Muscle layer of colon (tissue), 2 donors: ENCODE measurements around the gene ZNF362.

ENCODE experiments used
- H3K27ac ChIP-seq: one replicate; pipeline ENCODE4 v1.7.0; 2013; ENCODE audit warnings: low read depth, mild to moderate bottlenecking, low read length, moderate library complexity
- H3K27me3 ChIP-seq, 2 donors: one replicate each; pipeline ENCODE4 v1.7.0; 2013; ENCODE audit warnings: low read length in 2 of 2, mild to moderate bottlenecking in 2 of 2; ENCODE audit not compliant: insufficient read depth in 2 of 2, control insufficient read depth in 1 of 2
- H3K36me3 ChIP-seq: one replicate; pipeline ENCODE4 v1.7.0; 2013; ENCODE audit warnings: mild to moderate bottlenecking, low read length; ENCODE audit not compliant: insufficient read depth
- H3K4me1 ChIP-seq: one replicate; pipeline ENCODE4 v1.7.0; 2013; ENCODE audit warnings: mild to moderate bottlenecking, low read length; ENCODE audit not compliant: insufficient read depth
- H3K4me3 ChIP-seq, 2 donors: one replicate each; pipeline ENCODE4 v1.7.0; 2013; ENCODE audit warnings: low read length in 2 of 2, low read depth in 1 of 2, mild to moderate bottlenecking in 1 of 2, moderate library complexity in 1 of 2
- H3K9ac ChIP-seq: one replicate; pipeline ENCODE4 v1.7.0; 2013; ENCODE audit warnings: low read length
- H3K9me3 ChIP-seq: one replicate; pipeline ENCODE4 v1.7.0; 2013; ENCODE audit warnings: mild to moderate bottlenecking, low read length
- donor health status: abdominal sarcoma.
- donor health status: Adenocarcinoma of cecum.

Gene ZNF362

GRCh38 chr1:33324677-33325575 lies 68.6 kb downstream of the ZNF362 start:
- Histone ChIP-seq H3K9ac (no peak overlapping the region), H3K27ac (no peak overlapping the region), H3K4me1 (peaks cover 7% of the 10 kb centered on the region), H3K27me3 (no peaks in the 10 kb centered on the region), H3K9me3 (no peaks in the 10 kb centered on the region), H3K4me3 (no peak overlapping the region), H3K36me3 (peaks cover 72% of the 10 kb centered on the region)

- H3K27me3 ChIP-seq = no peaks in the 10 kb centered on the region
- no peak overlapping the region for H3K27ac ChIP-seq
- no peak overlapping the region for H3K4me3 ChIP-seq
- no peak overlapping the region for H3K9ac ChIP-seq
- peaks cover 10% of the 10 kb centered on the region for H3K4me1 ChIP-seq
- H3K9me3 ChIP-seq = no peaks in the 10 kb centered on the region
- peaks cover 91% of the 10 kb centered on the region for H3K36me3 ChIP-seq
Observed at GRCh38 chr1:33326785-33327184, 70.5 kb downstream of the ZNF362 start.

- no peaks in the 10 kb centered on the region for H3K27me3 ChIP-seq
- peaks cover 20% of the 10 kb centered on the region for H3K4me1 ChIP-seq
- H3K9me3 ChIP-seq = no peaks in the 10 kb centered on the region
- H3K4me3 ChIP-seq = no peak overlapping the region
- no peak overlapping the region for H3K9ac ChIP-seq
- H3K36me3 ChIP-seq = peaks cover 92% of the 10 kb centered on the region
- peak overlapping the region; percentile 53 for H3K27ac ChIP-seq
Observed at GRCh38 chr1:33327587-33328325, 71.5 kb downstream of the ZNF362 start.

GRCh38 chr1:33328817-33329216 lies 72.5 kb downstream of the ZNF362 start:
- H3K4me3 ChIP-seq = no peak overlapping the region
- no peaks in the 10 kb centered on the region for H3K27me3 ChIP-seq
- H3K4me1 ChIP-seq = peaks cover 31% of the 10 kb centered on the region
- H3K9ac ChIP-seq = no peak overlapping the region
- no peaks in the 10 kb centered on the region for H3K9me3 ChIP-seq
- peak overlapping the region; percentile 39 for H3K27ac ChIP-seq
- H3K36me3 ChIP-seq = peaks cover 81% of the 10 kb centered on the region

GRCh38 chr1:33329600-33330305 lies 73.5 kb downstream of the ZNF362 start:
- H3K9ac ChIP-seq = no peak overlapping the region
- no peaks in the 10 kb centered on the region for H3K27me3 ChIP-seq
- no peak overlapping the region for H3K4me3 ChIP-seq
- no peaks in the 10 kb centered on the region for H3K9me3 ChIP-seq
- H3K36me3 ChIP-seq = peaks cover 72% of the 10 kb centered on the region
- H3K4me1 ChIP-seq = peaks cover 40% of the 10 kb centered on the region
- H3K27ac ChIP-seq = no peak overlapping the region

- peaks cover 46% of the 10 kb centered on the region for H3K4me1 ChIP-seq
- H3K27ac ChIP-seq = no peak overlapping the region
- no peak overlapping the region for H3K9ac ChIP-seq
- H3K9me3 ChIP-seq = no peaks in the 10 kb centered on the region
- peaks cover 65% of the 10 kb centered on the region for H3K36me3 ChIP-seq
- no peaks in the 10 kb centered on the region for H3K27me3 ChIP-seq
- H3K4me3 ChIP-seq = no peak overlapping the region
Observed at GRCh38 chr1:33330361-33330890, 74.1 kb downstream of the ZNF362 start.

GRCh38 chr1:33330906-33331305 lies 74.6 kb downstream of the ZNF362 start:
- Histone ChIP-seq H3K36me3 (peaks cover 60% of the 10 kb centered on the region), H3K27me3 (no peaks in the 10 kb centered on the region), H3K4me1 (peaks cover 46% of the 10 kb centered on the region), H3K27ac (no peak overlapping the region), H3K9me3 (no peaks in the 10 kb centered on the region), H3K9ac (no peak overlapping the region), H3K4me3 (no peak overlapping the region)

- Histone ChIP-seq H3K36me3 (peaks cover 52% of the 10 kb centered on the region), H3K27me3 (no peaks in the 10 kb centered on the region), H3K4me3 (no peak overlapping the region), H3K27ac (no peak overlapping the region), H3K9me3 (no peaks in the 10 kb centered on the region), H3K4me1 (peaks cover 46% of the 10 kb centered on the region), H3K9ac (no peak overlapping the region)
Observed at GRCh38 chr1:33331444-33332356, 75.4 kb downstream of the ZNF362 start.

- peaks cover 46% of the 10 kb centered on the region for H3K4me1 ChIP-seq
Observed at GRCh38 chr1:33332357-33332789, 76.1 kb downstream of the ZNF362 start.

GRCh38 chr1:33332881-33333280 lies 76.6 kb downstream of the ZNF362 start:
- Histone ChIP-seq H3K27me3 (no peaks in the 10 kb centered on the region), H3K4me3 (no peak overlapping the region), H3K4me1 (peaks cover 45% of the 10 kb centered on the region), H3K27ac (peak overlapping the region; percentile 61), H3K9ac (no peak overlapping the region), H3K9me3 (no peaks in the 10 kb centered on the region), H3K36me3 (peaks cover 41% of the 10 kb centered on the region)

More at GRCh38 chr1:33332357-33332789, 76.1 kb downstream of the ZNF362 start:
- H3K27ac ChIP-seq = peak overlapping the region; percentile 61
- H3K4me3 ChIP-seq = no peak overlapping the region
- no peaks in the 10 kb centered on the region for H3K9me3 ChIP-seq
- H3K27me3 ChIP-seq = no peaks in the 10 kb centered on the region
- no peak overlapping the region for H3K9ac ChIP-seq
- peaks cover 46% of the 10 kb centered on the region for H3K36me3 ChIP-seq
